MCF 10A (cell line): Measurements from ENCODE around the gene RYR1. TPM values are rescaled to one million over a fixed set of nuclear protein-coding genes. Genes with fewer than 3 reads are reported as not detected.

Source experiments
- BruUV-seq: library from RNA; stranded (reverse); fragments of 400-500 nt; replicated peaks from 2 replicates; lab custom pipeline; 2021; lab: Mats Ljungman, UMichigan
- CTCF ChIA-PET: fragments of 300-600 bp; sonication (Branson Sonifier 250); formaldehyde crosslinking; extraction: SDS; loops from one replicate; lab custom pipeline; 2021; ENCODE audit warnings: antibody characterized with exemption, inconsistent platforms; lab: Yijun Ruan, JAX
- POLR2A ChIA-PET: fragments of 300-600, 350-650 bp; sonication (Branson Sonifier 250); formaldehyde crosslinking; extraction: SDS; loops from one replicate; lab custom pipeline; 2020; ENCODE audit warnings: antibody characterized with exemption, inconsistent platforms; lab: Yijun Ruan, JAX
- DNase-seq: peaks from one replicate; pipeline ENCODE4 v3.0.0-alpha.2; 2018; ENCODE audit not compliant: unreplicated experiment
- H3K27ac Mint-ChIP-seq: one replicate; pipeline ENCODE4 v1.8.0; 2022; ENCODE audit warnings: mild to moderate bottlenecking, low read depth, mixed read lengths; ENCODE audit not compliant: unreplicated experiment
- H3K27me3 Mint-ChIP-seq: one replicate; pipeline ENCODE4 v1.8.0; 2022; ENCODE audit warnings: mixed read lengths; ENCODE audit not compliant: insufficient read depth, unreplicated experiment
- H3K36me3 Mint-ChIP-seq: one replicate; pipeline ENCODE4 v1.8.0; 2022; ENCODE audit warnings: mild to moderate bottlenecking, moderate library complexity, mixed read lengths; ENCODE audit not compliant: insufficient read depth, unreplicated experiment
- H3K4me1 Mint-ChIP-seq: one replicate; pipeline ENCODE4 v1.8.0; 2022; ENCODE audit warnings: mixed read lengths; ENCODE audit not compliant: insufficient read depth, unreplicated experiment
- H3K4me3 Mint-ChIP-seq: one replicate; pipeline ENCODE4 v1.8.0; 2022; ENCODE audit warnings: mild to moderate bottlenecking, moderate library complexity, mixed read lengths; ENCODE audit not compliant: unreplicated experiment
- H3K9me3 Mint-ChIP-seq: one replicate; pipeline ENCODE4 v1.8.0; 2022; ENCODE audit warnings: mixed read lengths; ENCODE audit not compliant: unreplicated experiment
- CTCF ChIP-seq: fragments of 200-600 bp; IDR thresholded peaks from one replicate; pipeline ENCODE4 v1.8.0; 2022; ENCODE audit warnings: antibody characterized with exemption, mild to moderate bottlenecking; ENCODE audit not compliant: unreplicated experiment
- intact Hi-C: fragments of 100-400 bp; cut with micrococcal nuclease; formaldehyde crosslinking; loops from 2 replicates; pipeline ENCODE4 v1.14.1; 2022
- total RNA-seq: library from RNA; stranded (reverse); gene quantifications from 2 replicates; pipeline ENCODE4 v1.2.3, GENCODE V29; 2022

Gene RYR1
- total RNA-seq, 1 experiment from 2014 or later = 0.28 TPM

- Mint-ChIP-seq H3K27me3 (no peaks in the 10 kb centered on the region), H3K36me3 (peaks cover 40% of the 10 kb centered on the region), H3K4me1 (peaks cover 16% of the 10 kb centered on the region), H3K9me3 (no peaks in the 10 kb centered on the region), H3K27ac (no peak overlapping the region), H3K4me3 (no peak overlapping the region)
- BruUV-seq = no TSS peak
- intact Hi-C loops = no loop called here
- ChIA-PET POLR2A (interaction anchor here (1.7 kb wide), 1 partner anchor 9 kb away, joined by 5 read pairs; no protein-coding TSS in a partner anchor), CTCF (interaction anchor here (0.5 to 1.5 kb wide), 4 partner anchors 18 to 155 kb away, joined by 3 to 6 read pairs (median 4); partner anchors contain the start of gene FAM98C)
- no peak for DNase-seq
- no peak for TF ChIP-seq CTCF
Measured at GRCh38 chr19:38385057-38385803, 48.3 kb upstream of the RYR1 start.

GRCh38 chr19:38385804-38386257 is 47.7 kb upstream of the RYR1 start:
- Mint-ChIP-seq H3K4me3 (no peak overlapping the region), H3K27ac (no peak overlapping the region), H3K9me3 (no peaks in the 10 kb centered on the region), H3K4me1 (peaks cover 16% of the 10 kb centered on the region), H3K36me3 (peaks cover 35% of the 10 kb centered on the region), H3K27me3 (no peaks in the 10 kb centered on the region)
- intact Hi-C loops = no loop called here
- TF ChIP-seq CTCF = no peak
- no peak for DNase-seq
- ChIA-PET POLR2A (interaction anchor here (1.7 kb wide), 1 partner anchor 10 kb away, joined by 5 read pairs; no protein-coding TSS in a partner anchor), CTCF (interaction anchor here (0.5 kb wide), 1 partner anchor 145 kb away, joined by 3 read pairs; no protein-coding TSS in a partner anchor)
- no TSS peak for BruUV-seq

GRCh38 chr19:38386300-38386970 is 47.1 kb upstream of the RYR1 start:
- H3K4me1 Mint-ChIP-seq = peaks cover 16% of the 10 kb centered on the region
- BruUV-seq = no TSS peak
- intact Hi-C loops = no loop called here
- no peaks in the 10 kb centered on the region for H3K9me3 Mint-ChIP-seq
- no peak for DNase-seq
- ChIA-PET POLR2A (interaction anchor here (1.4 to 4.0 kb wide), 3 partner anchors 9 to 82 kb away, joined by 3 to 46 read pairs (median 4); partner anchors contain the start of genes C19orf33 and PSMD8), CTCF (no interaction called here)
- no peak overlapping the region for H3K27ac Mint-ChIP-seq
- TF ChIP-seq CTCF = no peak
- H3K36me3 Mint-ChIP-seq = peaks cover 32% of the 10 kb centered on the region
- H3K4me3 Mint-ChIP-seq = no peak overlapping the region
- H3K27me3 Mint-ChIP-seq = no peaks in the 10 kb centered on the region
